Measurements from ENCODE around the gene MAT2B.

Gene MAT2B

GRCh38 chr5:163478126-163478981, 27.1 kb upstream of the MAT2B start:
- Histone ChIP-seq H3K27ac (replicated peaks) (no peak overlapping the region), H3K4me3 (replicated peaks; ENCODE audit: insufficient read depth, low read length) (no peak overlapping the region), H3K27me3 (ENCODE audit: insufficient read depth, poor library complexity, severe bottlenecking) (no peaks in the 10 kb centered on the region)
- no peak for DNase-seq (ENCODE audit: low read depth in 1 of 2, low spot score in 1 of 2)
- TF ChIP-seq POLR2AphosphoS5 (IDR thresholded peaks at IDR 0.05; ENCODE audit: low read depth) (no peak), SPI1 (IDR thresholded peaks at IDR 0.05; ENCODE audit: borderline replicate concordance, low read depth) (no peak), GABPA (IDR thresholded peaks at IDR 0.05; ENCODE audit: low read depth) (no peak), REST (IDR thresholded peaks at IDR 0.05; ENCODE audit: insufficient replicate concordance, low read depth) (no peak), CTCF (IDR thresholded peaks at IDR 0.05; ENCODE audit: insufficient read depth, low read length) (no peak)

GRCh38 chr5:163478982-163479271, 26.5 kb upstream of the MAT2B start:
- DNase-seq (ENCODE audit: low read depth in 1 of 2, low spot score in 1 of 2), result no peak
- H3K27ac ChIP-seq (replicated peaks), result no peak overlapping the region
- H3K4me3 ChIP-seq (replicated peaks; ENCODE audit: insufficient read depth, low read length), result no peak overlapping the region
- no peak for TF ChIP-seq SPI1 (IDR thresholded peaks at IDR 0.05; ENCODE audit: borderline replicate concordance, low read depth)
- TF ChIP-seq REST (IDR thresholded peaks at IDR 0.05; ENCODE audit: insufficient replicate concordance, low read depth), result no peak
- no peaks in the 10 kb centered on the region for H3K27me3 ChIP-seq (ENCODE audit: insufficient read depth, poor library complexity, severe bottlenecking)

- peak; percentile 6 for TF ChIP-seq CTCF (IDR thresholded peaks at IDR 0.05; ENCODE audit: insufficient read depth, low read length)
- no peak for TF ChIP-seq GABPA (IDR thresholded peaks at IDR 0.05; ENCODE audit: low read depth)
- TF ChIP-seq REST (IDR thresholded peaks at IDR 0.05; ENCODE audit: insufficient replicate concordance, low read depth), result no peak
- DNase-seq (ENCODE audit: low read depth in 1 of 2, low spot score in 1 of 2), result peak in 1 of 2 experiments; percentile 45
- Histone ChIP-seq H3K27ac (replicated peaks) (no peak overlapping the region), H3K27me3 (ENCODE audit: insufficient read depth, poor library complexity, severe bottlenecking) (no peaks in the 10 kb centered on the region), H3K4me3 (replicated peaks; ENCODE audit: insufficient read depth, low read length) (no peak overlapping the region)
These were observed 16.2 kb upstream of the MAT2B start for GRCh38 chr5:163489055-163489744.

Measured in HL-60 (cell line).